ENCODE measurements around the gene IGHMBP2. TPM values are rescaled to one million over a fixed set of nuclear protein-coding genes. Genes with fewer than 3 reads are reported as not detected.
A peak's percentile ranks its signal among the peaks of the same experiment; 100 is the strongest.
"Not testable (repeated sequence)": the region's sequence is repeated elsewhere in the genome, so short reads cannot be mapped to it uniquely, and the experiment has no call there.

The IGHMBP2 gene
- total RNA-seq, 2 experiments from 2014 or later: 17.5 to 18.5 TPM

DNA sequence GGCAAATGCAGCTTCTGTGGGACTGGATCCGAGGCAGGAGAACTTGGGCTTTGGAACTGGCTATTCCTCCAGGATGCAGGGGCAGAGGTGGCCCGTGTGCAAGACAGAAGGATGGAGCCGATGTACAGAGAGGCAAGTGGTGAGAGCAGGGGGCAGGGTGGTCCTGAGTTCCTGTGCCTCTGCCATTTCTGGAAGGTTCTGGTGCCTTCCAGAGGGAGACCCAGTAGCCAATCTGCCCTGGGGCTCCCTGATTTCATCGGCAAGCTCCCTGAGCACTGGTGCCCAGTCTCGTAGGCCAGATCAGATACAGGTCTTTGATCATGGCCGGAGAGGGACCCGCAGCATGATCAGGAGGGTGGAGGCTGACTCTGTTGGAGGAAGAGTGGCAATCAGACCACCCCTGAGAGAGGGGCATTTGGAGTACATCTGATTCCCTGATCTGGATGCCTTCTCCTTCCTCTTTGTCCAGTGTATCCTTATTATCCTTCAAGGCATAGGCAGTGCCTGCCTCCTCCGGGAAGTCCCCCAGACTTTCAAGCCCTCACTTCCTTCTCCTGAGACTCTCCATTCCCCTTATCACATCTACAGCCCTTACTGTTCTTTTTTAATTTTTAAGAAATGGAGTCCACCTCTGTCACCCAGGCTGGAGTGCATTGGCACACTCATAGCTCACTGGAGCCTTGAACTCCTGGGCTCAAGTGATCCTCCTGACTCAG, 67.4 kb downstream of the IGHMBP2 start:
- no peak for DNase-seq

DNA sequence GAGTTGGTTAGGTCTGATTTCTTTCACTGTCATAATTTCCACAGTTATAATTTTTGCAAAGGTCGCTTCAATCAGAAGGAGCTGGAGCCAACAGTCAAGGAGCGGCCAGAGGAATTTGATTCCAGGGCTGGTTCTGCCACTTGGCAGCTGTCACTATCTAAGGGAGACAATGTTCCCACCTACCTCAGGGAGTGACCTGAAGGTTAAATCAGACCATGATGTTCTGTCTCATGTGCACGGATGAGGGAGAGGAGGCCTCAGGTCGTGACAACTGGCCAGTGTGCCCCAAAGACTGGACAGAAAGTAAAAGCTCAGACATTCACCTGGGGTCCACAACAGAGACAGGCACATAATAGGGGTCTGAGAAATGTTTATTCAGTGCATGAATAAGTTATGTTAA, 69.5 kb downstream of the IGHMBP2 start:
- H3K9me3 Mint-ChIP-seq: no peaks in the 10 kb centered on the region
- intact Hi-C loops (cut with DNase I, micrococcal nuclease): no loop called here
- ATAC-seq (ENCODE audit: poor library complexity) (no peak), DNase-seq (no peak)
- H3K4me1 Mint-ChIP-seq (ENCODE audit: low read depth): no peaks in the 10 kb centered on the region
- Histone ChIP-seq H3K36me3 (ENCODE audit: insufficient read depth, low read length) (no peaks in the 10 kb centered on the region), H3K4me1 (ENCODE audit: insufficient read depth, low read length) (no peaks in the 10 kb centered on the region), H3K4me3 (ENCODE audit: low read length) (no peak overlapping the region), H3K27ac (ENCODE audit: low read depth in 1 of 2, low read length in 2 of 2) (no peak overlapping the region), H3K27me3 (ENCODE audit: control insufficient read depth in 1 of 2, insufficient read depth in 2 of 2, low read length in 2 of 2) (peaks cover 0 to 3% of the 10 kb centered on the region in 2 experiments), H3K9me3 (ENCODE audit: control insufficient read depth in 1 of 2, insufficient read depth in 1 of 2, low read length in 2 of 2) (no peaks in the 10 kb centered on the region)
- no peaks in the 10 kb centered on the region for H3K36me3 Mint-ChIP-seq (ENCODE audit: low read depth)
- POLR2A ChIA-PET: no interaction called here
- no peak overlapping the region for H3K27ac Mint-ChIP-seq
- CTCF ChIA-PET: no interaction called here
- H3K4me3 Mint-ChIP-seq: peak overlapping the region; percentile 11
- H3K27me3 Mint-ChIP-seq: peaks cover 10% of the 10 kb centered on the region
- TF ChIP-seq, protein P1, sequence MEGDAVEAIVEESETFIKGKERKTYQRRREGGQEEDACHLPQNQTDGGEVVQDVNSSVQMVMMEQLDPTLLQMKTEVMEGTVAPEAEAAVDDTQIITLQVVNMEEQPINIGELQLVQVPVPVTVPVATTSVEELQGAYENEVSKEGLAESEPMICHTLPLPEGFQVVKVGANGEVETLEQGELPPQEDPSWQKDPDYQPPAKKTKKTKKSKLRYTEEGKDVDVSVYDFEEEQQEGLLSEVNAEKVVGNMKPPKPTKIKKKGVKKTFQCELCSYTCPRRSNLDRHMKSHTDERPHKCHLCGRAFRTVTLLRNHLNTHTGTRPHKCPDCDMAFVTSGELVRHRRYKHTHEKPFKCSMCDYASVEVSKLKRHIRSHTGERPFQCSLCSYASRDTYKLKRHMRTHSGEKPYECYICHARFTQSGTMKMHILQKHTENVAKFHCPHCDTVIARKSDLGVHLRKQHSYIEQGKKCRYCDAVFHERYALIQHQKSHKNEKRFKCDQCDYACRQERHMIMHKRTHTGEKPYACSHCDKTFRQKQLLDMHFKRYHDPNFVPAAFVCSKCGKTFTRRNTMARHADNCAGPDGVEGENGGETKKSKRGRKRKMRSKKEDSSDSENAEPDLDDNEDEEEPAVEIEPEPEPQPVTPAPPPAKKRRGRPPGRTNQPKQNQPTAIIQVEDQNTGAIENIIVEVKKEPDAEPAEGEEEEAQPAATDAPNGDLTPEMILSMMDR (IDR thresholded peaks at IDR 0.05): no peak

More for the DNA sequence above, 67.4 kb downstream of the IGHMBP2 start:
- Histone ChIP-seq H3K27me3 (ENCODE audit: control insufficient read depth in 1 of 2, insufficient read depth in 2 of 2, low read length in 2 of 2) (peaks cover 0 to 3% of the 10 kb centered on the region in 2 experiments), H3K4me3 (ENCODE audit: low read length) (no peak overlapping the region), H3K27ac (ENCODE audit: low read depth in 1 of 2, low read length in 2 of 2) (no peak overlapping the region), H3K36me3 (ENCODE audit: insufficient read depth, low read length) (no peaks in the 10 kb centered on the region), H3K4me1 (ENCODE audit: insufficient read depth, low read length) (peaks cover 16% of the 10 kb centered on the region), H3K9me3 (ENCODE audit: control insufficient read depth in 1 of 2, insufficient read depth in 1 of 2, low read length in 2 of 2) (no peaks in the 10 kb centered on the region)
- TF ChIP-seq, protein P1 (IDR thresholded peaks at IDR 0.05): no peak
- peaks cover 4% of the 10 kb centered on the region for H3K4me1 Mint-ChIP-seq (ENCODE audit: low read depth)
- peaks cover 10% of the 10 kb centered on the region for H3K27me3 Mint-ChIP-seq
- H3K9me3 Mint-ChIP-seq: no peaks in the 10 kb centered on the region
- ChIA-PET POLR2A (no interaction called here), CTCF (no interaction called here)
- no peak overlapping the region for H3K4me3 Mint-ChIP-seq
- H3K36me3 Mint-ChIP-seq (ENCODE audit: low read depth): no peaks in the 10 kb centered on the region
- no peak overlapping the region for H3K27ac Mint-ChIP-seq
- intact Hi-C loops (cut with DNase I, micrococcal nuclease): no loop called here
- ATAC-seq (ENCODE audit: poor library complexity): no peak

DNA sequence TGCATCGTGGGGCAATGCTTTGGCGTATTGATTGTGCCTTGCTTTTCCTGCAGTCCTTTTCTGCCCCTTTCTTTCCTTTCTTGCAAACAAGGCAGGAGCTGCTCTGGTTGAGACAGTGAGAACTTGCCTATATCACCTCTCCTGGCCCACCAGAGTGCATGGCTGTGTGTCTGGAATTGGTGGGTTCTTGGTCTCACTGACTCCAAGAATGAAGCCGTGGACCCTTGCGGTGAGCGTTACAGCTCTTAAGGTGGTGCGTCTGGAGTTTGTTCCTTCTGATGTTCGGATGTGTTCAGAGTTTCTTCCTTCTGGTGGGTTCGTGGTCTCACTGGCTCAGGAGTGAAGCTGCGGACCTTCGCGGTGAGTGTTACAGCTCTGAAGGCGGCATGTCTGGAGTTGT, 70.0 kb downstream of the IGHMBP2 start:
- H3K4me1 ChIP-seq (ENCODE audit: insufficient read depth, low read length); H3K27me3 ChIP-seq (ENCODE audit: control insufficient read depth in 1 of 2, insufficient read depth in 2 of 2, low read length in 2 of 2); H3K9me3 Mint-ChIP-seq; H3K36me3 ChIP-seq (ENCODE audit: insufficient read depth, low read length); H3K27ac Mint-ChIP-seq; DNase-seq; CTCF ChIA-PET; POLR2A ChIA-PET; H3K4me3 ChIP-seq (ENCODE audit: low read length); ATAC-seq (ENCODE audit: poor library complexity); H3K36me3 Mint-ChIP-seq (ENCODE audit: low read depth); H3K27ac ChIP-seq (ENCODE audit: low read depth in 1 of 2, low read length in 2 of 2); H3K4me1 Mint-ChIP-seq (ENCODE audit: low read depth); intact Hi-C loops (cut with DNase I, micrococcal nuclease); H3K9me3 ChIP-seq (ENCODE audit: control insufficient read depth in 1 of 2, insufficient read depth in 1 of 2, low read length in 2 of 2); H3K4me3 Mint-ChIP-seq: not testable (repeated sequence)
- peaks cover 10% of the 10 kb centered on the region for H3K27me3 Mint-ChIP-seq
